Brain microvascular endothelial cell (primary cell): Measurements from ENCODE around the gene NR1I3.
"Not testable (repeated sequence)": the region's sequence is repeated elsewhere in the genome, so short reads cannot be mapped to it uniquely, and the experiment has no call there.

Experiments used
- DNase-seq: peaks from one replicate; pipeline ENCODE4 v3.0.0-alpha.2; 2020
- H3K27ac ChIP-seq: fragments of 250-450 bp; sonication (Bioruptor Pico); 2 replicates; pipeline ENCODE4 v1.5.1; 2020; ENCODE audit warnings: mild to moderate bottlenecking, moderate library complexity
- H3K27me3 ChIP-seq: fragments of 250-450 bp; sonication (Bioruptor Pico); replicated peaks from 2 replicates; pipeline ENCODE4 v1.5.1; 2020; ENCODE audit warnings: mild to moderate bottlenecking
- H3K36me3 ChIP-seq: fragments of 250-450 bp; sonication (Bioruptor Pico); replicated peaks from 2 replicates; pipeline ENCODE4 v1.5.1; 2020; ENCODE audit warnings: mild to moderate bottlenecking
- H3K4me3 ChIP-seq: 2 replicates; pipeline ENCODE4 v1.5.1; 2011; ENCODE audit warnings: low read depth, mild to moderate bottlenecking, control low read depth, low read length, moderate library complexity
- in situ Hi-C: cut with HindIII; loops from 2 replicates; pipeline ENCODE4 v1.10.0; 2017; ENCODE audit warnings: low sequenced_read_pairs, low pct_ligation_motif_present
- TF ChIP-seq, protein P1 (sequence below): IDR thresholded peaks from 2 replicates; pipeline ENCODE4 v1.5.1; 2011; ENCODE audit warnings: low read depth, mild to moderate bottlenecking, moderate library complexity, low read length, control low read depth, inconsistent platforms; ENCODE audit errors: missing control alignments

Gene NR1I3

DNA sequence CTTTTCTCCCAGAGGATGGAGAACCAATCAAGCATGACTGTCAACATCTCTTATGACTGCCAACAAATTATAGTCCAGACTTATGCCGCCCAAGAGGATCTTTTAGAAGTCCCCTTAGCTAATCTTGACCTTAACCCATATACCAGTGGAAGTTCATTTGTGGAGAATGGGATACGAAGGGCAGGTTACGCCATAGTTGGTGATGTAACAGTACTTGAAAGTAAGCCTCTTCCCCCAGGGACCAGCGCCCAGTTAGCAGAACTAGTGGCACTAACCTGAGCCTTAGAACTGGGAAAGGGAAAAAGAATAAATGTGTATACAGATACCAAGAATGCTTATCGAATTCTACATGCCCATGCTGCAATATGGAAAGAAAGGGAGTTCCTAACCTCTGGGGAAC, 17.3 kb upstream of the NR1I3 start:
- H3K27ac ChIP-seq, DNase-seq, in situ Hi-C loops, H3K36me3 ChIP-seq, H3K4me3 ChIP-seq: not testable (repeated sequence)
- H3K27me3 ChIP-seq, result peaks cover 21% of the 10 kb centered on the region

DNA sequence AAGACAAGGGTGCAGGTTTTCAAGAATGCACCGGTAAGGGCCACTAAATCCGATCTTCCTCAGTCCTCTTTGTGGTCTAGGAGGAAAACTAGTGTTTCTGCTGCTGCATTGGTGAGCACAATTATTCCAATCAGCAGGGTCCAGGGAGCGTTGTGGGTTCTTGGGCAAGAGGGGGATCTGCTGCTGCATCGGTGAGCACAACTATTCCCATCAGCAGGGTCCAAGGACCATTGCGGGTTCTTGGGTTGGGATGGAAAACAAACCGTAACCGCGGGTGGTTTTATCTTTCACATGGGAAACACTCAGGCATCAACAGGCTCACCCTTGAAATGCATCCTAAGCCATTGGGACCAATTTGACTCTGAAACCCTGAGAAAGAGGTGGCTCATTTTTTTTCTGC, 13.6 kb upstream of the NR1I3 start:
- TF ChIP-seq, protein P1, sequence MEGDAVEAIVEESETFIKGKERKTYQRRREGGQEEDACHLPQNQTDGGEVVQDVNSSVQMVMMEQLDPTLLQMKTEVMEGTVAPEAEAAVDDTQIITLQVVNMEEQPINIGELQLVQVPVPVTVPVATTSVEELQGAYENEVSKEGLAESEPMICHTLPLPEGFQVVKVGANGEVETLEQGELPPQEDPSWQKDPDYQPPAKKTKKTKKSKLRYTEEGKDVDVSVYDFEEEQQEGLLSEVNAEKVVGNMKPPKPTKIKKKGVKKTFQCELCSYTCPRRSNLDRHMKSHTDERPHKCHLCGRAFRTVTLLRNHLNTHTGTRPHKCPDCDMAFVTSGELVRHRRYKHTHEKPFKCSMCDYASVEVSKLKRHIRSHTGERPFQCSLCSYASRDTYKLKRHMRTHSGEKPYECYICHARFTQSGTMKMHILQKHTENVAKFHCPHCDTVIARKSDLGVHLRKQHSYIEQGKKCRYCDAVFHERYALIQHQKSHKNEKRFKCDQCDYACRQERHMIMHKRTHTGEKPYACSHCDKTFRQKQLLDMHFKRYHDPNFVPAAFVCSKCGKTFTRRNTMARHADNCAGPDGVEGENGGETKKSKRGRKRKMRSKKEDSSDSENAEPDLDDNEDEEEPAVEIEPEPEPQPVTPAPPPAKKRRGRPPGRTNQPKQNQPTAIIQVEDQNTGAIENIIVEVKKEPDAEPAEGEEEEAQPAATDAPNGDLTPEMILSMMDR, result no peak
- in situ Hi-C loops, result no loop called here

DNA sequence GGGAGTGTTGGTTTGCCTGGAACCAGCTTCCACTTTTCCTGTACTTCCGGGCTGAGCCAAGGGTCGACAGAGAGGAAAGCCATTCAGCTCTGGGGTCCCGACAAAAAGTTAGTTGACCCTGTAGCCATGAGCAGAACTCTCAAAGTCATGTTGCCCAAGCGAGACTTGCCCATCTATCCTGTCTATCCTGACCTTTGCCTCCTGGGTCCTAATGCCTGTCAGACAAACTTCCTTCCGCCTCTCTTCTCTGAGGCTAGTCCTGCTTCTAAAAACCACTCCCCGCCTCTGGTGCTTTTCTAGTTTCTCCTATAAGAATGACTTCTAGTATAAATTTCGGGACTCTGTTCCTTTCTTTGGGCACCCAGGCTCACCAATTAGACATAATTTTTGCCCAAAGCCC, 12.8 kb upstream of the NR1I3 start:
- Histone ChIP-seq H3K27me3 (no peaks in the 10 kb centered on the region), H3K4me3 (no peak overlapping the region), H3K27ac (no peak overlapping the region), H3K36me3 (no peaks in the 10 kb centered on the region)
- in situ Hi-C loops, result no loop called here
- DNase-seq, result no peak
- TF ChIP-seq, protein P1, result no peak

More for the DNA sequence above, 13.6 kb upstream of the NR1I3 start:
- H3K27me3 ChIP-seq, result no peaks in the 10 kb centered on the region
- H3K27ac ChIP-seq, result no peak overlapping the region
- DNase-seq, result no peak
- H3K36me3 ChIP-seq, result no peaks in the 10 kb centered on the region
- no peak overlapping the region for H3K4me3 ChIP-seq

GRCh38 chr1:161250100-161250499, 12.1 kb upstream of the NR1I3 start:
- in situ Hi-C loops, H3K27me3 ChIP-seq, DNase-seq, H3K36me3 ChIP-seq, H3K27ac ChIP-seq, H3K4me3 ChIP-seq: not testable (repeated sequence)

- H3K27ac ChIP-seq, result no peak overlapping the region
- H3K36me3 ChIP-seq, result no peaks in the 10 kb centered on the region
- DNase-seq, result no peak
- in situ Hi-C loops, result no loop called here
- TF ChIP-seq, protein P1, result no peak
- no peaks in the 10 kb centered on the region for H3K27me3 ChIP-seq
- no peak overlapping the region for H3K4me3 ChIP-seq
Measured at GRCh38 chr1:161244888-161245287, 6.9 kb upstream of the NR1I3 start.

DNA sequence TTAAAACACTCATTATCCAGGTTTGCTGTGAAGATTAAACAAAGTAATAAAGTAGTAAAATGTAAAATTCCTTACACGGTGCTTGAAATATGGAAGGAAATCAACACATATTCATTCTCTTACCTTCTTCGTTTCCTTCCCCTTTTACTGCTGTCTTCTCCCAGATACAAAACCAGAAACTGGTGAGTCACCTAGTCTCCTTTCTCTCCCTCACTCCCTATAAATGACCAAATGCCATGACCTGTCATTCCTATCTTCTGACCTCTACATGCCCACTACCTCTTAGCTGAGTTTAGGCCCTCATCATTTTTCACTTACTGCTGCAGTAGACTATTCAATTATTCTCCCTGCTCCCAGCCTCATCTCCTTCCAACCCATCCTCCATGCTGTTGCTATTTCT, 4.3 kb upstream of the NR1I3 start:
- in situ Hi-C loops, result no loop called here

DNA sequence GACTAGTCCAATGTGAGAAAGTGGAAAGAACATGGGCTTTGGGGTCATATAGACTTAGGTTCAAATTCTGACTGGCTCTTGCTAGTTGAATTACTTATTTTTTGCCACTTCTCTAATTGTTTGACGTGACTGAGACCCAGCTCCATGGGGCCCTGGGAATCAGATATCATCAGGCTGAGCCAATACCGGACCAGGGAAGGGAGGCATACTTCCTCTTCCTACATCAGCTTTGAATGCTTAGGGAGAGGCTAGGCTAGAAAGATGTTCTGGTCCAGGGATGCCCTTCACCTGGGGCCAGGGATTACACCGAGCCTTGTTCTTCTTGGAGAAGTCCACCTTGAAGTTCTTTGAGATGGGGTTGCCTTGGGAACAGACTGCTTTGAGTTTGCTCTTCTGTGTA, 3.7 kb upstream of the NR1I3 start:
- Histone ChIP-seq H3K27me3 (no peaks in the 10 kb centered on the region), H3K36me3 (no peaks in the 10 kb centered on the region), H3K4me3 (no peak overlapping the region), H3K27ac (no peak overlapping the region)
- no peak for DNase-seq
- TF ChIP-seq, protein P1, result no peak
- in situ Hi-C loops, result no loop called here

More for the DNA sequence above, 4.3 kb upstream of the NR1I3 start:
- no peak for DNase-seq
- Histone ChIP-seq H3K4me3 (no peak overlapping the region), H3K36me3 (no peaks in the 10 kb centered on the region), H3K27ac (no peak overlapping the region), H3K27me3 (no peaks in the 10 kb centered on the region)
- TF ChIP-seq, protein P1, result no peak
